ENCODE data around the gene DLK2. TPM values are rescaled to one million over a fixed set of nuclear protein-coding genes. Genes with fewer than 3 reads are reported as not detected.
"Not testable (repeated sequence)": the region's sequence is repeated elsewhere in the genome, so short reads cannot be mapped to it uniquely, and the experiment has no call there.

Gene DLK2
- total RNA-seq, 1 donor, result 0.36 TPM

- H3K4me3 ChIP-seq (ENCODE audit: low read depth, low read length), result no peak overlapping the region
- no peak for DNase-seq (ENCODE audit: low read depth)
- TF ChIP-seq CTCF (IDR thresholded peaks at IDR 0.05; ENCODE audit: insufficient read depth, low read length), result no peak
Observed at GRCh38 chr6:43471399-43471798, 16.1 kb upstream of the DLK2 start.

- TF ChIP-seq CTCF (IDR thresholded peaks at IDR 0.05; ENCODE audit: insufficient read depth, low read length), result no peak
- DNase-seq (ENCODE audit: low read depth), result no peak
- H3K4me3 ChIP-seq (ENCODE audit: low read depth, low read length), result no peak overlapping the region
Observed at GRCh38 chr6:43469947-43470346, 14.6 kb upstream of the DLK2 start.

- H3K4me3 ChIP-seq (ENCODE audit: low read depth, low read length), result no peak overlapping the region
- no peak for TF ChIP-seq CTCF (IDR thresholded peaks at IDR 0.05; ENCODE audit: insufficient read depth, low read length)
- no peak for DNase-seq (ENCODE audit: low read depth)
Observed at GRCh38 chr6:43468748-43469681, 13.7 kb upstream of the DLK2 start.

GRCh38 chr6:43468240-43468639, 12.9 kb upstream of the DLK2 start:
- no peak for TF ChIP-seq CTCF (IDR thresholded peaks at IDR 0.05; ENCODE audit: insufficient read depth, low read length)
- no peak overlapping the region for H3K4me3 ChIP-seq (ENCODE audit: low read depth, low read length)

GRCh38 chr6:43467752-43468151, 12.4 kb upstream of the DLK2 start:
- no peak for TF ChIP-seq CTCF (IDR thresholded peaks at IDR 0.05; ENCODE audit: insufficient read depth, low read length)
- no peak overlapping the region for H3K4me3 ChIP-seq (ENCODE audit: low read depth, low read length)
- no peak for DNase-seq (ENCODE audit: low read depth)

More at GRCh38 chr6:43468240-43468639, 12.9 kb upstream of the DLK2 start:
- no peak for DNase-seq (ENCODE audit: low read depth)

- not testable (repeated sequence) for DNase-seq (ENCODE audit: low read depth); H3K4me3 ChIP-seq (ENCODE audit: low read depth, low read length)
Observed at GRCh38 chr6:43467265-43467664, 11.9 kb upstream of the DLK2 start.

GRCh38 chr6:43465948-43466347, 10.6 kb upstream of the DLK2 start:
- no peak overlapping the region for H3K4me3 ChIP-seq (ENCODE audit: low read depth, low read length)
- DNase-seq (ENCODE audit: low read depth), result no peak
- TF ChIP-seq CTCF (IDR thresholded peaks at IDR 0.05; ENCODE audit: insufficient read depth, low read length), result no peak

Data from fibroblast of the aortic adventitia (primary cell).